Measurements from ENCODE around the gene ADORA3.

ADORA3 gene

DNA sequence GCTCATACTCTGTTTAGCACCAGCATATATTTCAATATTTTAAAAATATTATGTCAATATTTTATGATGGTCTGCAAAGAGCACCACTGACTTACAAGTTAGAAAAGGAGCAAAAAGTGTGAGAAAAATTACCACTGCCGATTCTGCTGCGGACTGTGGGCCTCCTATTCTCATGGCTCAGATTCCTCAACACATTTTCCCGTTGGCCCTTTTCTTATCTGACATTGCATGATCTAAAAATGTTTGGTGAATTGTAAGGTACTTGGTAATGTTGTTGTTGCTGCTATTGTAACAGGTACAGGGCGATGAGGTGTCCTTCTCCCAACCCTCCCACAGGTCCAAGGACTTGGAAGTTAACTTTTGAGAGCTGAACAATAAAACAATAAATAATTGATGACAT lies 28.9 kb downstream of the ADORA3 start:
- no peak for DNase-seq (ENCODE audit: low spot score)

DNA sequence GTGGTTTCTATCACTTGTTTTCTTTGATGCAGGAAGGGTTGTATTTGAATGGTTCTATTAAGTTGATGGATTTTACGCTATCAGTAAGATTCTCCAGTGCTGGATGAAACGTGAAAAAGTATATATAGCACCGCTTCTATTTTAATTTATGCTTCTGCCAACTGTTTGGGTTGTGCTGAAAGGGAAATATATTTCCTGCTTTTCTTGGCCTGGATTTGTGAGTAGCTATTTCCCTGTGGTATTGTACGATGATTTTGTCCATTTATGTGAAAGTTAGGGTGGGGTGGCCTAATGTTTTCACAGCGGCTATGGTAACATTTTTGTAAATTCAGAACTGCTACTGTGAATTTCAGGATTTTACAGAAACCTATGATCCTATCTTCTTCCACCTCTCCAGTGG lies 29.3 kb downstream of the ADORA3 start:
- DNase-seq (ENCODE audit: low spot score), result no peak

DNA sequence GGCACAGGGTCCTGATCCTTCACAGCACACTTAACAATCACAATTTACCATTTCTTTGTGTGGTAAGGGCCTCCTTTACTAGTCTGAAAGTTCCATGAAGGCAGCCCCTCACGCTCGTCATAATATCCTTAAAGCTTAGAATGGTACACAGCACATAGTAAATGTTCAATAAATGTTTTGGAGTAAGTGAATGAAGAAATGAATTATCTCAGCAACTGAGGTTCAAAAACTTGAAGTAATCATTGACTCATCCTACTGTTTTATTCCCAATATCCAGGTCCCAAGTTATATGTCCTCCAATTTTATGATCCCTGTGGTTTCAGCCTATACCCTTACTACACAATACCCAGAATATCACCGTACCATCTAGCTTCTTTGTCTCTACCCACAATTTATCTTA lies 31.9 kb downstream of the ADORA3 start:
- no peak for DNase-seq (ENCODE audit: low spot score)

DNA sequence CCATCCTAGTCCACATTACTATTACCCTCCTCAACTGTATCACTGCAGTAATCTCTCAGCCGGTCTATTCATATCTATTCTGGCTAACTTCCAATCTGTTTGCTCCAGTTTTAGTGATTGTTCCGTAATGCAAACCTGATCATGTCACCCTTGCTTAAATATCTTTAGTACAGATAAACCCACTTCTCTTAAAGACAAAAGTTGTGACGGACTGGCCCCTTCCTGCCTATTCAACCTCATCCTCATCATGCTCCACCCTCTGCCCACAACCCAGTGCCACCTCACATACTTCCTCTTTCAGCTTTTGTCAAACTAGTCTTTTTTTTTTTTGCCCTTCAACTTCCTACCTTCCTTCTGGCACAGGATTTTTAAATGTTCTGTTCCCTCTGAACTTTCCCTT lies 32.4 kb downstream of the ADORA3 start:
- DNase-seq (ENCODE audit: low spot score), result no peak

DNA sequence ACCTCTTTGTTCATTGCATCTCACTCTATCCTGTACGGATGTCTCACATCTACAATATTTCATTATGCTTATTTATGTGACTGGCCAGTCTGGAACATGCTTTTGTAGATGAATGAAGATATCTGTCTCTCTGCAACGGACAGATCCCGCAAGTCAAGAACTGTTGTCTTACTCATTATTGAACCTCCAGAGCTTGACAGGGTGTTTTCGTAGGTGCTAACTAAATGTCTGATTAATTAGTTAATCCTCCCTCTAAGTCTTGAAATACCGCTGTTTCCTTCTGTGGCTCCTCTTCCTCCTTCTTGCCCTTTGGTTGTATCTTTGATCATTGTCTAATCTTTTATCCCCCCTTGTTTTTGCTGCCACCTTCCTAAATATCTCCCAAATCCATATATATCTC lies 32.8 kb downstream of the ADORA3 start:
- DNase-seq (ENCODE audit: low spot score), result no peak

DNA sequence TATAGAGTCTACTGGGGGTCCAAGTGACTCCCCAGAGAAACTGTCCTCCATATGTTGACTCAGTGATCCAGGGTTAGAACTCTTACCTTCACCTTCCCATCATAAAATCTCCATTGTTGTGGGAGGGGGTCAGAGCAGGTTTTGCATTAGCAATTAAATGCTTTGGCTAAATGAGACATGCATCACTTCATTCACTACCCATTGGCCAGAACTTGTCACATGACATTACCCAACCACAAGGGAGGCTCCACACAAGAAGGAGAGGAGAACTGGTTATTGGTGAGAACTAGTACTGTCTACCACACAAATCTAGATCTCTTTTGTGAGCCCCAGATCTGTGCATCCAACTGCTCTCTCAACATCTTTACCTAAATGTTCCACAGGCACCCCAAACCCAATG lies 33.9 kb downstream of the ADORA3 start:
- no peak for DNase-seq (ENCODE audit: low spot score)

DNA sequence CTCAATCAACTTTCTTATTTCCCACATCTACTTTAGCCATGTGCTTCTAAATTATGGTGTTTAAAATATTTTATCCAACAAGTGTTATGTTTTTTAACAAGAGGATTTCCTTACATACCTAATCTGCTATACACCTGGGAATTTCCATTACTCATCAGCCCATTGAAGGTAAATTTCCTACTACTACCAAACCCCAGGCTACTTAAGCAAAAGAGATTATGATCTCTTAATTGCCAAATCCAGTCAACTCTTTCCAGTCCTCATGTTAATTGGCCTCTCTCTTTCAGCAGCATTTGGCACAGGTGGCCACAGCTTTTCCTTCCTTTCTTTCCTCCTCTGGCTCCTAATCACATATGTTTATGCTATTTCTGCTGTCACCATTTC lies 34.7 kb downstream of the ADORA3 start:
- DNase-seq (ENCODE audit: low spot score), result no peak

DNA sequence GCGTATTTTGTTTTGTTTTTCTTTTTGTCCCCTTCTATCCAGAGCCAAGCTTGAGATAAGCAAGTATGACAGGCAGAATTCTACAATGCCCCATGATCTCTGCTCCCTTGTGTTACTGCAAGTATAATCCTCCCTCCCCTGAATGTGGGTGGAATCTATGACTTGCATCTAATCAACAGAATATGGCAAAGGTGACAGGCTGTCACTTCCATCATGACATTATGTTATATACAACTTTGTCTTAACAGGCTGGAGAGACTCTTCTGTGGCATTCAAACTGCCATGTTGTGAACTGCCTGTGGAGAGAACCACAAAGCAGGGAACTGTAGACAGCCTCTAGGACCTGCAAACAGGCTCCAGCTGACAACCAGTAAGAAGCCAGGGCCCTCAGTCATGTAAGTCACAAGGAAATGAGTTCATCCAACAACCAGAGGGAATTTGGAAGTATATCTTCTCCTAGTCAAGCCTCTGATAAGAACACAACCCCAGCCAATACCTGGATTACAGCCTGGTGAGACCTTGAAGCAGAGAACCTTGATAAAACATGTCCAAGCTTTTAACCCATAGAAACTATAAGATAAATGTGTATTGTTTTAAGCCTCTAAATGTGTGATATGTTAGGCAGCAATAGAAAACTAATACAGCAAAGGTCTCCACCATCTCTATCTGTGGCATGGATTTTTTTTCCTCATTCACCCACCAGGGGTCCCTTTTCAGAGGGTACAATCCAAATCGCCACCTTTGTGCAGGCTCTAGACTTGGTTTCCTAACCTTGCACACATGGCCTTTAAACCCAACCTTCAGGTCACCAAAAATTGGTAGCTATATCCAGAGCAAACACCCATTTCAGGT lies 35.3 kb downstream of the ADORA3 start:
- no peak for DNase-seq (ENCODE audit: low spot score)

DNA sequence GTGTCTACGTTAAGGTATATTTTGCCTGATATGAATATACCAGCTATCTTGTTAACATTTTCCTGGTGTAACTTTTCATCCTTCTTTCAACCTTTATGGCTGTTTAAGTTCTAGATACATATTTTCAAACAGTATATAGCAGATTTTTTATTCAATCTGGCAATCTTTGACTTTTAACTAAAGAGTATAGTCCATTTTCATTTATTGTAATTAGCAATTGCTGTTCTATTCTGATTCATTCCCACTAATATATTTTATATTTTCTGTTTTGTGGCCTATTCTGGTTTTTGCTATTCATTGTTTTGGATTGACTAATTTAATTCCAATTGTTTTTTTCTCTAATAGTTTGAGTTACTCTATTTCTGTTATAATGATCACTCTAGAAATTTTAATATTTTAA lies 37.0 kb downstream of the ADORA3 start:
- DNase-seq (ENCODE audit: low spot score), result no peak

DNA sequence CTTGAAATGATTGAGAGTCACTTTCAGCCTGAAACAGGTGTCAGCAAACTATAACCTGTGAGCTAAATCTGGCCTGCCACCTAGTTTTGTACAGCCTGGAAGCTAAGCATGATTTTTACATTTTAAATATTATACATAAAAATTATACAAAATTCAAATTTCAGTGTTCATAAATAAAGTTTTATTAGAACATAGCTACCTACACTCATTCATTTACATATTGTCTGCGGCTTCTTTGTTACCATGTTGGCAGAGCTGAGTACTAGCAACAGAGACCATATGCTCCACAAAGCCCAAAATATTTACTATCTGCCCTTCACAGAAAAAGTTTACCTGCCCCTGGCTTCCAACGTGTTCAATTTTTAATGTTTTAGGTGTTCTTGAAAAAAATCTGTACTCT lies 37.7 kb downstream of the ADORA3 start:
- no peak for DNase-seq (ENCODE audit: low spot score)

DNA sequence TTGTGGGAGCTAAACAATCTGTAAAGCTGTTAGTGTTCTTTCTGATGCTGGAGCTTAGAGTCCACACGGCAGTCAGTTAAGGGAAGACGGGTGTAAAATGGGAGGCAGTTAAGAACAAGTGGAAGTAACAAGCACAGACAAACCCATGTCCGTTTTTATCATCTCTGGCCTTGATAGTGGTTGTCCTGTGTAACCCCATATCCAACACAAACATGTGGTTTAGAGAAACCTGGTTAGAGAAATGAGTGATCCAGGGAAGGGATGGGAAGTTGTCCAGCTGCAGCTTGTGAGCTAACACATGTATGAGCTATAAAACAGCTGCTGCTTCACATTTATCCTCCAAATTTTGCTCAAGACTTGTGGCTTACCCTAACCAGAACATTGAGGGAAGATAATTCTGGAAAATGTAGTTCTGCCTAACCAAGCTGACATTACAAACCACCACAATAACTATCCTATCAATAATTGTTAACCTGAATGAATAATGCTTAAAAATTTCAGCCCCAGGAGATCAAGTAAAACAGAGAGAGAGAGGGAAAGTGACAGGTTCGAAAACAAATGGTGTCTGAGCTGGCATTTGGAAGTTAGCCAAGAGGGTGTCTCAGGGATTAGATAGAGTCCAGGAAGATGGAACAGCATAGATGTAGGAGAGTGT lies 40.3 kb downstream of the ADORA3 start:
- peak; percentile 53 for DNase-seq (ENCODE audit: low spot score)

DNA sequence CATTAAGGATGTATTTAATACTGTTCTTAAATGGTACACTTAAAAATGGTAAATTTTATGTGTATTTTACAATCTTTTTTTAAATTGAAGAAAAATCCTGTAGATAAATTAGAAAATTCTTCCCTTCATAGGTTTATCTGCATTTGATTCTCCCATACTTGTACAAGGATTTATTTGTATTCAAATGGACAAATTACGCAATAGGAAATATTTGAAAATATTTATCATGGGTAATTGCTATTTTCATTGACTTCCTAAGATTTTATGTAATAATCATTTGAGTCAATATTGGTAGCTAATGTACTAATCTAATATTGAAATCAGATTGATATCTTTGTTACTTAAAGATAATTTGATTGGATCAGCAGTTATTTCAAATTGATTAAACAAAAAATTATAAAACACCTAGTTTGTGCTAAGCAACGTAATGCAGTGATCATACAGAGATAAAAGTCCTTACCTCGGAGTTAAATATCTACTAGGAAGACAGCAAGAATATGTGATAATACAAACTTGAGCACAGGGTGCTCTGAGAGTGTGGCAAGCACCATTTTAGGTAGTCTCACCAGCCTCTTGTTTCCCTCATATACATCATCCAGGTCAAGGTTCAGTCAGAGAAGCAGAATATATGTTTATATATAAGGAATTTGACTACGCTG lies 40.9 kb downstream of the ADORA3 start:
- no peak for DNase-seq (ENCODE audit: low spot score)

DNA sequence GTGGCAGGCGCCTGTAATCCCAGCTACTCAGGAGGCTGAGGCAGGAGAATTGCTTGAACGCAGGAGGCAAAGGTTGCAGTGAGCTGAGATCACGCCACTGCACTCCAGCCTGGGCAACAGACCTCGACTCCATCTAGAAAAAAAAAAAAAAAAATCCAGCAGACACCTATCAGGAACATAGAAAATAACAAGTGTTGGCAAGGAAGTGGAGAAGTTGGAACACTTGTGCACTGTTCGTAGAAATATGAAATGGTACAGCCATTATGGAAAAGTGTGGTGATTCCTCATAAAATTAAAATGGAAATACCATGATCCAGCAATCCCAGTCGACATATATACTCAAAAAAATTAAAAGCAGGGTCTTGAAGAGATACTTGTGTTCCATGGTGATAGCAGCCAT lies 41.7 kb downstream of the ADORA3 start:
- no peak for DNase-seq (ENCODE audit: low spot score)

DNA sequence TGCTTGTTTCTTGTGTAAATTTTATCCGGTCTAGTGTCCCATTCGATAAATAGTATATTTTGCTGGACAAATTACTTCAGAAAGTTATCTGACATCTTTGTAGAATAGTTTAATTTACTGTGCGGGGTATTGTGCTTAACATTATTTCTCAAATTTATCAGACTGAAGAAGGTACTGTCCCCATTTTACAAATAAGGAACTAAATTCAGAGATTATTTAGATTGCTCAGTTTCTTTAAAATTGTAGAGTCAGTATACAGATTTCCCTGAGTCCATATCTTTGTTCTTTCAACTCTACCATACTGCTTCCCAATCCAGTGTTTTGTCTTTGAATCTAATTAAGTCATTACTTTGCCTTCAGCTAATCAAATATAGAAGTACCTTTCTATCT lies 47.8 kb downstream of the ADORA3 start:
- DNase-seq (ENCODE audit: low spot score), result no peak

DNA sequence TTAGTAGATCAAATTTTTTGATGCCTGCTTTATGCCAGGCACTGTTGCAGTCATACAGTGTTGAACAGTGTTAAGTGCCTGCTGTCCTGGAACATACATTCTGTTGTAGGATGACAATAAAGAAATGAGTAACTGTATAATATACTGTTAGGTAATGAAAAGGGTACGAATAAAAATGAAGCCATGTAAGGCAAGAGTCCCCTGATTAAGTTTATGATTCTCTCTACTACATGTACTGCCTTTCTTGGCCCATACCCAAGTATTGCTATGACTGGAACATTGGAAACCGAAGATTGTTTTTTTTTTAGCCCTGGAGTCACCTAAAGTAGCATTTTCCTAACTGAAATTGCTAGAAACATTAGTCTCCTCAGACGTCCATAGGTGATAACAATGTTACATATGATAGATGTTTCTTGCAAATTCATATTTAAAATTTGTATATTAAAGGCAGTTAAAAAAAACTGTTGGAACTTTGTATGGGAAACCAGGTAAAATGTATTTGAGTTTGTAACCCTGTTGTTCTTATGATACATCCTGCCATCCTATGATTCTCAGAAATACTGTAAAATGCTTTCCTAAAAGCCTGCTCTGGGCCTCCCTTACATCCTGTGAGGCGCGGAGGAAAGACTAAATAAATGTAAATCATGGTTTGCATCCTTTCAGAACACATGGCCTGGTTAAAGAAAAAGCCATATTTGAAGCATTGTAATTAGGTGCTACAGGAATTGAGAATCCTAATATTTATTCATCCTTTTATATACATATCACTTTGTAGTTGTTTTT lies 48.4 kb downstream of the ADORA3 start:
- no peak for DNase-seq (ENCODE audit: low spot score)

DNA sequence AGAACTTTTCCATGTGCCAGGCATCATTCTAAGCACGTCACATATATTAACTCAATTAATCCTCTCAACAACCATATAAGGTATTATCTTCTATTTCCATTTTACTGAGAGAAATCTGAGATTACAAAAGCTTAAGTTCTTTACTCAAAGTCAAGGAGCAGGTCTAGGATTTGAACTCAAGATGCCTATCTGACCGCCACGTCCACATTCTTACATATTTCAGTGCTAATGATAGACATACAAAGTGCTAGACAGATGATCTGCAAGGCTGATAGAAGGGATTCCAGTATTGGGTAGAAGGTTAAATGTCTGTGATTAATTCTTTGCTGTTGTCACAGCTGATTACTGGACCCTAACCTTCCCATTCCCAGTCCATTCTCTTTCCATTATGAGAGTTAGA lies 49.7 kb downstream of the ADORA3 start:
- no peak for DNase-seq (ENCODE audit: low spot score)

DNA sequence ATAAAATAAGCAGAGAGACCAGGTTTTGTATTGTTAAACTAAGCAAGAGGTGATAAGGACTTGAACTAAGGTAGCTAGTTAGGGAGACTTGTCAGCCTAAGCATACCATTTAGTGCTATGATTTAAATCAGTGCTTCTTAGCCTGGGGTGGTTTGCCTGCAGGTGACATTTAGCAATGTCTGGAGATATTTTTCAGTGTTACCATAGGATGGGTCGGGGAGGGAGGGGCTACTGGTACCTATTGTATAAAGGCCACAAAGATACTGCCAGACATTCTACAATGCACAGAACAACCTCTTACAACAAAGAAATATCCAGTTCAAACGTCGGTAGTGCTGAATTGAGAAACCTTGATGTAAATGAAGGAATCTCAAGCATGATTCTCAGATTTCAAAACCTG lies 50.9 kb downstream of the ADORA3 start:
- no peak for DNase-seq (ENCODE audit: low spot score)

DNA sequence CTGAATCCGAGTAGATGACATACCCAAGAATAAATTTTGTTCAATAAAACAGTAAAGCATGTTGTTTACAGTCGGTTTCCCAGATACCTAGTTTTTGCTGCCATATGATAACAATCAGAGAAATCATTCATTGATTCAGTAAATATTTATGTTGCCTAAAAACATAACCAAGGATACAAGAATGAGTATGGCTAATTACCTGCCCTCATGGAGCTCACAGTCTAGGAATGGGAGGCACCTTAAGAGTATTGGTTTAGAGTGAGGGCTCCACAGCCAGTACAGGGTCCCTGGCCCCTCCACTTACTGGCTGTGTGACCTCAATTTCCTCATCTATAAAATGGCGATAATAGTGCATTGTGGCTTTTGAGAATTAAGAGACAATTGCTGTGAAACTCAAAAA lies 53.2 kb downstream of the ADORA3 start:
- peak; percentile 40 for DNase-seq (ENCODE audit: low spot score)

DNA sequence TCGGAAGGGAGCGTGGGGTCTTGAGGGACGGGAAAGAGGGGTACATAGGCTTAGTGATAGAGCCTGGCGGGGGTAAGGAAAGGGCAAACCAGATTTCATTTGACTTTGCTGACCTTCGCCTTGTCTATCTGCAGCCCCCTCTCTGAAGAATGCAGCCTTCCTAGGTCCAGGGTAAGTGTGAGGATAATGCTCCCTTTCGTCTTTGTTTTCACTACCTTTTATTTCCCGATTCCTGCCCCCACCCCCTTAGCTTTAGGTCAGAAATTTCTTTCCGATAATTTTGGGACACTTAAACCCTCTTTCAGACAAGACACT lies 53.8 kb downstream of the ADORA3 start:
- no peak for DNase-seq (ENCODE audit: low spot score)
